ENCODE measurements around the gene PRTN3.
"Not testable (repeated sequence)": the region's sequence is repeated elsewhere in the genome, so short reads cannot be mapped to it uniquely, and the experiment has no call there.

The PRTN3 gene

GRCh38 chr19:884420-885211, 43.8 kb downstream of the PRTN3 start:
- no peak for DNase-seq

- no peak for DNase-seq
Measured at GRCh38 chr19:885536-886224, 44.9 kb downstream of the PRTN3 start.

GRCh38 chr19:887072-887471, 46.3 kb downstream of the PRTN3 start:
- no peak for DNase-seq

- DNase-seq: no peak
Measured at GRCh38 chr19:887599-887998, 46.8 kb downstream of the PRTN3 start.

GRCh38 chr19:888581-889385, 48.0 kb downstream of the PRTN3 start:
- DNase-seq: peak; percentile 63

GRCh38 chr19:889662-890295, 49.0 kb downstream of the PRTN3 start:
- no peak for DNase-seq

- DNase-seq: no peak
Measured at GRCh38 chr19:890831-891230, 50.0 kb downstream of the PRTN3 start.

GRCh38 chr19:891421-892200, 50.8 kb downstream of the PRTN3 start:
- not testable (repeated sequence) for DNase-seq

- DNase-seq: no peak
Measured at GRCh38 chr19:892243-892893, 51.6 kb downstream of the PRTN3 start.

GRCh38 chr19:892894-893689, 52.3 kb downstream of the PRTN3 start, which contains the start of the genes MED16 and RNU6-9:
Gene MED16 (minus strand): TSS chr19:893187. CDS start chr19:891131, 2,056 bp downstream.
Gene RNU6-9 (plus strand): TSS chr19:893484.
- peak; percentile 92 for DNase-seq

- no peak for DNase-seq
Measured at GRCh38 chr19:896434-896833, 55.6 kb downstream of the PRTN3 start.

GRCh38 chr19:896999-897398, 56.2 kb downstream of the PRTN3 start:
- no peak for DNase-seq

- DNase-seq: no peak
Measured at GRCh38 chr19:897442-898039, 56.7 kb downstream of the PRTN3 start.

Measured in activated CD4-positive, alpha-beta T cell treated with anti-CD3 and anti-CD28 coated beads for 48 hours (primary cell).